ENCODE measurements around the gene EPN2.

Gene EPN2

GRCh38 chr17:19366637-19366972, 129.4 kb downstream of the EPN2 start:
- H3K4me1 ChIP-seq (ENCODE audit: control insufficient read depth, insufficient read depth, low read depth, low read length): peaks cover 14% of the 10 kb centered on the region

GRCh38 chr17:19368229-19368628, 131.1 kb downstream of the EPN2 start:
- peak overlapping the region in 1 of 2 experiments; percentile 28 for H3K4ac ChIP-seq (ENCODE audit: low read depth in 1 of 2, low read length in 2 of 2)
- no peak overlapping the region for H4K8ac ChIP-seq (ENCODE audit: low read length)
- H3K9ac ChIP-seq (ENCODE audit: low read length): no peak overlapping the region
- DNase-seq: peak; percentile 23
- no peak overlapping the region for H2BK5ac ChIP-seq (ENCODE audit: low read depth, low read length, poor library complexity, severe bottlenecking)
- 90% methylated on average over 4 of the region's 4 CpGs for WGBS
- H2BK120ac ChIP-seq (ENCODE audit: low read depth, low read length): no peak overlapping the region
- H3K27ac ChIP-seq (ENCODE audit: low read length, poor library complexity, severe bottlenecking): no peak overlapping the region
- H3K36me3 ChIP-seq (ENCODE audit: control insufficient read depth in 1 of 2, insufficient read depth in 2 of 2, low read depth in 1 of 2, low read length in 2 of 2): peaks cover 5 to 6% of the 10 kb centered on the region in 2 experiments
- no peak overlapping the region for H3K4me3 ChIP-seq (ENCODE audit: insufficient read depth in 1 of 2, low read depth in 1 of 2, low read length in 2 of 2)
- no peak overlapping the region for H3K14ac ChIP-seq (ENCODE audit: low read length in 2 of 2)
- H3K18ac ChIP-seq (ENCODE audit: low read depth in 1 of 2, low read length in 2 of 2): peak overlapping the region in 1 of 2 experiments; percentile 10
- H2AK5ac ChIP-seq (ENCODE audit: low read length, severe bottlenecking): no peak overlapping the region
- H2AFZ ChIP-seq (ENCODE audit: low read depth, low read length): no peak overlapping the region
- H2BK12ac ChIP-seq (ENCODE audit: low read length in 2 of 2): no peak overlapping the region
- no peak overlapping the region for H2BK15ac ChIP-seq (ENCODE audit: low read depth, poor library complexity, severe bottlenecking)
- no peak overlapping the region for H3K4me2 ChIP-seq (ENCODE audit: low read length, poor library complexity, severe bottlenecking)
- H3K9me3 ChIP-seq (ENCODE audit: control insufficient read depth, low read length): no peaks in the 10 kb centered on the region
- no peak overlapping the region for H3K23ac ChIP-seq (ENCODE audit: low read length in 2 of 2)
- H3K79me1 ChIP-seq (replicated peaks; ENCODE audit: low read length, poor library complexity, severe bottlenecking): peaks cover 5% of the 10 kb centered on the region
- H3K27me3 ChIP-seq (ENCODE audit: control insufficient read depth in 1 of 2, insufficient read depth in 1 of 2, low read length in 2 of 2): no peaks in the 10 kb centered on the region
- H4K91ac ChIP-seq (ENCODE audit: low read length): no peak overlapping the region
- H3K4me1 ChIP-seq (ENCODE audit: control insufficient read depth, insufficient read depth, low read depth, low read length): peaks cover 5% of the 10 kb centered on the region

More at GRCh38 chr17:19366637-19366972, 129.4 kb downstream of the EPN2 start:
- no peak overlapping the region for H3K18ac ChIP-seq (ENCODE audit: low read depth in 1 of 2, low read length in 2 of 2)
- H3K4me2 ChIP-seq (ENCODE audit: low read length, poor library complexity, severe bottlenecking): no peak overlapping the region
- H3K14ac ChIP-seq (ENCODE audit: low read length in 2 of 2): no peak overlapping the region
- no peak overlapping the region for H3K27ac ChIP-seq (ENCODE audit: low read length, poor library complexity, severe bottlenecking)
- H3K9me3 ChIP-seq (ENCODE audit: control insufficient read depth, low read length): no peaks in the 10 kb centered on the region
- H4K91ac ChIP-seq (ENCODE audit: low read length): no peak overlapping the region
- H3K36me3 ChIP-seq (ENCODE audit: control insufficient read depth in 1 of 2, insufficient read depth in 2 of 2, low read depth in 1 of 2, low read length in 2 of 2): peaks cover 5 to 6% of the 10 kb centered on the region in 2 experiments
- no peaks in the 10 kb centered on the region for H3K27me3 ChIP-seq (ENCODE audit: control insufficient read depth in 1 of 2, insufficient read depth in 1 of 2, low read length in 2 of 2)
- H2BK5ac ChIP-seq (ENCODE audit: low read depth, low read length, poor library complexity, severe bottlenecking): no peak overlapping the region
- H2BK12ac ChIP-seq (ENCODE audit: low read length in 2 of 2): no peak overlapping the region
- peaks cover 5% of the 10 kb centered on the region for H3K79me1 ChIP-seq (replicated peaks; ENCODE audit: low read length, poor library complexity, severe bottlenecking)
- no peak overlapping the region for H3K23ac ChIP-seq (ENCODE audit: low read length in 2 of 2)
- H3K4me3 ChIP-seq (ENCODE audit: insufficient read depth in 1 of 2, low read depth in 1 of 2, low read length in 2 of 2): no peak overlapping the region
- no peak overlapping the region for H2AK5ac ChIP-seq (ENCODE audit: low read length, severe bottlenecking)
- H3K4ac ChIP-seq (ENCODE audit: low read depth in 1 of 2, low read length in 2 of 2): no peak overlapping the region
- no peak overlapping the region for H2BK120ac ChIP-seq (ENCODE audit: low read depth, low read length)
- H2BK15ac ChIP-seq (ENCODE audit: low read depth, poor library complexity, severe bottlenecking): no peak overlapping the region
- H2AFZ ChIP-seq (ENCODE audit: low read depth, low read length): no peak overlapping the region
- H3K9ac ChIP-seq (ENCODE audit: low read length): no peak overlapping the region
- no peak for DNase-seq
- 96% methylated on average over 5 of the region's 5 CpGs for WGBS
- H4K8ac ChIP-seq (ENCODE audit: low read length): no peak overlapping the region

- peaks cover 5 to 6% of the 10 kb centered on the region in 2 experiments for H3K36me3 ChIP-seq (ENCODE audit: control insufficient read depth in 1 of 2, insufficient read depth in 2 of 2, low read depth in 1 of 2, low read length in 2 of 2)
- no peak overlapping the region for H2BK15ac ChIP-seq (ENCODE audit: low read depth, poor library complexity, severe bottlenecking)
- H4K8ac ChIP-seq (ENCODE audit: low read length): no peak overlapping the region
- H3K4me1 ChIP-seq (ENCODE audit: control insufficient read depth, insufficient read depth, low read depth, low read length): peaks cover 5% of the 10 kb centered on the region
- H4K91ac ChIP-seq (ENCODE audit: low read length): no peak overlapping the region
- no peak overlapping the region for H2AK5ac ChIP-seq (ENCODE audit: low read length, severe bottlenecking)
- no peak overlapping the region for H3K4ac ChIP-seq (ENCODE audit: low read depth in 1 of 2, low read length in 2 of 2)
- H3K18ac ChIP-seq (ENCODE audit: low read depth in 1 of 2, low read length in 2 of 2): no peak overlapping the region
- no peak overlapping the region for H3K27ac ChIP-seq (ENCODE audit: low read length, poor library complexity, severe bottlenecking)
- no peak overlapping the region for H3K9ac ChIP-seq (ENCODE audit: low read length)
- no peak overlapping the region for H3K23ac ChIP-seq (ENCODE audit: low read length in 2 of 2)
- H3K79me1 ChIP-seq (replicated peaks; ENCODE audit: low read length, poor library complexity, severe bottlenecking): peaks cover 5% of the 10 kb centered on the region
- H3K27me3 ChIP-seq (ENCODE audit: control insufficient read depth in 1 of 2, insufficient read depth in 1 of 2, low read length in 2 of 2): no peaks in the 10 kb centered on the region
- no peak overlapping the region for H3K4me2 ChIP-seq (ENCODE audit: low read length, poor library complexity, severe bottlenecking)
- no peaks in the 10 kb centered on the region for H3K9me3 ChIP-seq (ENCODE audit: control insufficient read depth, low read length)
- DNase-seq: no peak
- no peak overlapping the region for H3K14ac ChIP-seq (ENCODE audit: low read length in 2 of 2)
- H2BK12ac ChIP-seq (ENCODE audit: low read length in 2 of 2): no peak overlapping the region
- H2AFZ ChIP-seq (ENCODE audit: low read depth, low read length): no peak overlapping the region
- no peak overlapping the region for H2BK5ac ChIP-seq (ENCODE audit: low read depth, low read length, poor library complexity, severe bottlenecking)
- H2BK120ac ChIP-seq (ENCODE audit: low read depth, low read length): no peak overlapping the region
- 93% methylated on average over 12 of the region's 16 CpGs for WGBS
- H3K4me3 ChIP-seq (ENCODE audit: insufficient read depth in 1 of 2, low read depth in 1 of 2, low read length in 2 of 2): no peak overlapping the region
These were observed 132.1 kb downstream of the EPN2 start for GRCh38 chr17:19369107-19369778.

- DNase-seq: no peak
- Histone ChIP-seq H3K36me3 (ENCODE audit: control insufficient read depth in 1 of 2, insufficient read depth in 2 of 2, low read depth in 1 of 2, low read length in 2 of 2) (peaks cover 5 to 6% of the 10 kb centered on the region in 2 experiments), H4K91ac (ENCODE audit: low read length) (no peak overlapping the region), H2AK5ac (ENCODE audit: low read length, severe bottlenecking) (no peak overlapping the region), H2AFZ (ENCODE audit: low read depth, low read length) (no peak overlapping the region), H3K9me3 (ENCODE audit: control insufficient read depth, low read length) (no peaks in the 10 kb centered on the region), H3K9ac (ENCODE audit: low read length) (no peak overlapping the region), H2BK15ac (ENCODE audit: low read depth, poor library complexity, severe bottlenecking) (no peak overlapping the region), H4K8ac (ENCODE audit: low read length) (peak overlapping the region; percentile 60), H3K4me2 (ENCODE audit: low read length, poor library complexity, severe bottlenecking) (no peak overlapping the region), H3K4ac (ENCODE audit: low read depth in 1 of 2, low read length in 2 of 2) (no peak overlapping the region), H3K79me1 (replicated peaks; ENCODE audit: low read length, poor library complexity, severe bottlenecking) (peaks cover 5% of the 10 kb centered on the region), H3K4me3 (ENCODE audit: insufficient read depth in 1 of 2, low read depth in 1 of 2, low read length in 2 of 2) (no peak overlapping the region), H3K18ac (ENCODE audit: low read depth in 1 of 2, low read length in 2 of 2) (no peak overlapping the region), H3K23ac (ENCODE audit: low read length in 2 of 2) (no peak overlapping the region), H3K27me3 (ENCODE audit: control insufficient read depth in 1 of 2, insufficient read depth in 1 of 2, low read length in 2 of 2) (no peaks in the 10 kb centered on the region), H3K27ac (ENCODE audit: low read length, poor library complexity, severe bottlenecking) (no peak overlapping the region), H2BK12ac (ENCODE audit: low read length in 2 of 2) (no peak overlapping the region), H2BK120ac (ENCODE audit: low read depth, low read length) (no peak overlapping the region), H3K14ac (ENCODE audit: low read length in 2 of 2) (no peak overlapping the region), H3K4me1 (ENCODE audit: control insufficient read depth, insufficient read depth, low read depth, low read length) (peaks cover under 1% of the 10 kb centered on the region), H2BK5ac (ENCODE audit: low read depth, low read length, poor library complexity, severe bottlenecking) (no peak overlapping the region)
- 95% methylated on average over 12 of the region's 12 CpGs for WGBS
These were observed 132.8 kb downstream of the EPN2 start for GRCh38 chr17:19369846-19370492.

All from mesenchymal stem cell (in vitro differentiated cells and primary cell).